Medulla oblongata (tissue), 1 donor: ENCODE data around the gene CLEC20A.
"Not testable (repeated sequence)": the region's sequence is repeated elsewhere in the genome, so short reads cannot be mapped to it uniquely, and the experiment has no call there.

Source experiments
- DNase-seq: peaks from one replicate; pipeline ENCODE4 v3.0.0-alpha.2; 2015; ENCODE audit errors: extremely low spot score

CLEC20A gene

GRCh38 chr1:178529364-178530036 is 32.7 kb upstream of the CLEC20A start:
- DNase-seq = no peak

GRCh38 chr1:178528953-178529335 is 32.2 kb upstream of the CLEC20A start:
- DNase-seq = no peak

DNA sequence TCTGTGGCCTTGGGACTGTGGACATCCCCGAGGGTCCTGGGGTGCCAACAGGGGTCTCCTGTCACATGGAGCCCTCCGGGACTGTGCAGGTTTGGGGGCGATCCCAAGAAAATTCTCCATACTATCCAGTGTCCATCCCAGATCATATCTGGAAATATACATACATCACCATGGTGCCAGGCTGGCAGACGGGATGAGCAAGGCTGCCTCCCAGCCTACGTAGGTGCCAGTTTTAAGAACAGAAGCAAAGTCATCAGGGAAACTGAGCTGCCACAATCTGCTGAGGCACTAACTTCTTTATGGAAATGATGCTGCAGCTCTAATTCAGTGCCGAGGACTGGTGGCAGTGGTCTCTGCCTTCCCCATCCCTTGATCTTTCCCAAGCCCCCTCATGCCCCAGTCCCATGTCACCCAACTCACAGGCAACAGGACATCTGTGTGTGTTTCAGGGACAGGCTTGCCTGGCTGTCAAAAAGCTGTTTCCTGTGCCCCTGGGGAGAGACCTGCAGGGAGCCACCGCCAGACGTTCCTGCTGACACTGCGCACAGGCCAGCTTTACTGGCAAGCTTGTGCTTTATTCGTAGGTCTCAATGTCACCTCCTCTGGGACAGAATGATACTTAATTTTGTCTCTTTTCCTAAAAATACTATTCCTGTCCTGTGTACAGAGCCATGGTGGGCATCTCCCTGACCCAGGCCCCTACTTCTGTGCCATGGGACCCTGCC is 31.6 kb upstream of the CLEC20A start:
- no peak for DNase-seq

DNA sequence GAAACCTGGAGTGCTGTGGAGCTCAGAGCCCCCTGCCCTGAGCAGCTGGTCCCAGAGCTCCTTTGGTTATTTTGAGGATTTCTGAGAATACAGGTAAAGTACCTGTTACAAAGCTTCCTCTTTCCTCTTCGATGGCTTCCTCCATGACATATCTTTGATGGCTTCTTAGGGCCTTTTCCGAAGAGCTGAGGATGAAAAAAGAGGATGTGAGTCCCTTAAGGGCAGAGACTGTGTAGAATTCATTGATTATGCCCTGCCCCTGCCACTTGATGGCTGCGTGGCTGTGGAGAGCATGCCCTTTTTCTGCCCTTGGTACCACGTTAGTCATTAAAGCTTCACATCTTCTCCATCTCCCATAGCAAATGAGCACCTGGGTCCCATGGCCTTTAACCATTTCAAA is 30.4 kb upstream of the CLEC20A start:
- no peak for DNase-seq

DNA sequence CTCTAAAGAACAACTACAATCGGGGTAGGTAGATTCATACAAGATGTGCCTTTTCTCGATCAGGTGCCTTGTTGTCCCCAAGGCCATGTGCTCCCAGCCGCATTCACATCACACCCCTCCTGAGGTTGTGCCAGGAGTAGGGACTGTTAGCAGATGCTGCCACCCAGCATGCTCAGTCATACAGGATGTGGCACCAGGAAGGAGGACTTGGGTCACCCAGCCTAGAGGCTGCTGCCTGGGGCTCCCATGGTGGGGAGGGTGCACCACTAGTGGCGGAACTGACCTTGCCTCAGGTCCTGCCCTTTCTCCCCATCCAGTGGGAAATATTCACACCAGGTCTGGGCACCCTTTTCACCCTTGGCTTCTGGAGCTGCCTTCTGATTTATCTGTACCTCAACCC is 24.5 kb upstream of the CLEC20A start:
- DNase-seq = no peak

GRCh38 chr1:178520803-178521202 is 24.0 kb upstream of the CLEC20A start:
- DNase-seq = no peak

DNA sequence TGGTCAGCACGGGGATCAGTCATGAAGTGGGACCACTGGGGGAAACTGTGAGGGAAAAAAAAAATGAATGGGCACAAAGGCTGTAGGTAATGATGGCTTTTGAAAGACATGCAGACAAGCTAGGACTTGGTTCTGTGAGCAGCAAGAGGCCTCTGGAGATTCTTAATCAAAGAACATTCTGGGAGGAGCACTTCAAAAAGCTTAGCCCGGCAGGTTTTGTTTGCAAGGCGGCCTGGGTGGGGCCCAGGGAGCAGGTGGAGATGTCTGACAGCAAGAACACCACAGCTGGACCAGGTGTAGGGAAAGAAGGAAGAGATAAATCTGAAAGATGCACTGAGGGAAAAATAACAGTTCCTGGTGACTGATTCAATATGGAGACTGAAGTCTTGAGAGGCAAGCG is 22.1 kb upstream of the CLEC20A start:
- DNase-seq = no peak

GRCh38 chr1:178516110-178516509 is 19.3 kb upstream of the CLEC20A start:
- no peak for DNase-seq

DNA sequence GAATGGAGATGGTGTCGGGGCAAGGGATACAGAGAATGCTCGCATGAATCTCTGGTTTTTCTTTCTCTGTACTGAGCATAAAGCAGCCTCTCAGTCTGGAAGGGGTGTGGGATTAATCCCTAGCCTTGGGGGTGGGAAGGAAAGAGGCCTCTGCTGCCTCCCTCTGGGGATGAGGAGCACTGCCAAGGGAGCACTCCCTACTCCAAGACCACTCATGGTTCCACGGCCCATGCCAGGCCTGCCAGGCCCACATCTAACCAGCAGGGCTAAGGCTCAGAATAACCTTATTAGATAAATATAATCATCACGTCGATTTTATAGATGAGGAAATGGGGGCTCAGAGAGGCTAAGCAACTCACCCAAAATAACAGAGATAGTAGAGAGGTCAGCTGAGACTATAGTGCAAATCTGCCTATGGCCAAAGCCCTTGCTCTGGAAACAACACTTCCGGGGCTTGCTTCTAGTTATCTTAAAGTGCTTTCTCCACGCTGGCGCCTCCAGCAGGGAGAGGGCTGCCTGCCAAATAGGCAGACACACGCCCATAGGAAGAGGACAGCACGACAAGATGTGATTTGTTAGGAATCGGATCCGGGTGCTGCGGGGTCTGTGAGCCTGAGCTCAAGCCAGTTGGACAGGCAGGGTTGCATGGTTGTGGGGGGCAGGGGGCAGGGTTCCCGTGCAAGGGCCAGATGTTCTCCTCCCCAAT is 16.7 kb upstream of the CLEC20A start:
- DNase-seq = no peak

DNA sequence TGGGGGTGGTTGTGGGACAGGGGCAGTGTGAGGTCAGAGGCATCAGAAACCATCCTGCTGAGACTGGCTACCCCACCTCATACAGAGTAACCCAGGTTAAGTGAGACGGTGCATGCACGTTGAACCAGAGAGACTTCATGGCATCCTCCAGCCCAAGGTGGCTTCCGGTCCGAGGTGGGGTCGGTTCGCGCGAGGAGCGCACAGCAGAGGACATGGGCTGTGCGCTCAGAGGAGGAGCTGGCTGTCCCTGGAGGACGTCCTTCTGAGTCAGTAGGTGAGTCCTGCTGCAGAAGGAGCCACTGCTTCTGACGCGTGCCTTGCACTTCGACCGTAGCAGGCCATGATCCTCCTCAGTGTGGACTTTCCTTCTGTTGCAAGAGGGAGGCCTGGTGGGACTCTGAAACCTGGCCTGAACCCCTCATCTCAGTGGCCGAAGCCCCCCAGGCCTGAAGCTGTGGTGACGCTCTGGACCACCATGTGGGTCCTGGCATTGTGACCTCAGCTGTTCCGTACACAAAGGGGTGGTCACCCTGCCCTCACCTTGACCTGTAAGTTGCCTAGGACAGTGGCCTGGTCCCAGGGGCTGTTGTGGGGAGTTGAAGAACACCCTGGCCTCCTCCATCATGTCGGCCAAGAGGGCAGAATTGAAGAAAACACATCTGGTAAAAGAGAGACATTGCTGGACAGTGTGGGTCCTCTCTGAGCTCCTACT is 16.0 kb upstream of the CLEC20A start, which contains the start of gene TEX35:
Gene TEX35, plus strand, starts transcription at position 544 of the 712 bp plus-strand sequence. Its CDS starts 80 bp downstream, at position 624.
- DNase-seq = no peak

DNA sequence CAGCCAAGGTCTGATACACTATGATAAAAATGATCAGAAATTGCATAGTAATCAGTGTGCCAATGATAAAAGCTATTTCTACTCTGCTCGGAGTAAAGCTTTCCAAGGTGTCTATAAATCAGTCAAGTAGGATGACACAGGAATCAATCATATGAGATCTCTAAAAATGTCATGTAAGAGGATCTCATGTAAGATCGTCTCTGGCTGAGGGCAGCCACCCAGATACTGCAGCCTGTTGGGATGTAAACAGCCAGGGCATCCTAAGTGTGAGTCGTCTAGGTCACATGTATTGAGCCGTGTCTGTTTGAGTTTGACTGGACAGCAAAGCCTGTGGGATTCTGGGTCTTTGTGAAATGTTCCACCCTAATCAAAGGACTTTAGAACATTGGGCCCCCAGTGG is 13.4 kb upstream of the CLEC20A start:
- DNase-seq = no peak

- DNase-seq = no peak
Observed at GRCh38 chr1:178509414-178510007, 12.7 kb upstream of the CLEC20A start.

GRCh38 chr1:178506669-178507068 is 9.9 kb upstream of the CLEC20A start:
- DNase-seq = no peak

- DNase-seq = no peak
Observed at GRCh38 chr1:178506177-178506576, 9.4 kb upstream of the CLEC20A start.

DNA sequence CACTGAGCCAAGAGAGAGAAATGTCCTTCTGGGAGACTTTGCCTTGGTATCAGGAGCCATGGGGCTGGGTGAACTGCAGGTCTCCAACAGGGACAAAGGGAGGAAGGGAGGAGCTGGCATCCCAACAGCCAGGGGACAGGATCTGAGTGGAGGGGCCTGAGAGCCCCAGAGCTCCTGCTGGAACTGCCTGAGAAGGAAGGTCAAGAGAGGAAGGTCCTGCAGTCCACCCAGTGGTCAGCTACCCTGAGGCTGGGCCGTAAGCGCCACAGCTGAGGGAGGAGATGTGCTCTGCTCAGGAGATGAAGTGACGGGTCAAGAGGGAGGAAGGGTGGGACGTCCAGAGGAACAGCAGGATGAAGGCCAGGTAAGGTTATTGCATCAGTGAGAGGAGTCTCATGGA is 7.5 kb upstream of the CLEC20A start:
- DNase-seq = no peak

- DNase-seq = no peak
Observed at GRCh38 chr1:178503849-178504248, 7.1 kb upstream of the CLEC20A start.

DNA sequence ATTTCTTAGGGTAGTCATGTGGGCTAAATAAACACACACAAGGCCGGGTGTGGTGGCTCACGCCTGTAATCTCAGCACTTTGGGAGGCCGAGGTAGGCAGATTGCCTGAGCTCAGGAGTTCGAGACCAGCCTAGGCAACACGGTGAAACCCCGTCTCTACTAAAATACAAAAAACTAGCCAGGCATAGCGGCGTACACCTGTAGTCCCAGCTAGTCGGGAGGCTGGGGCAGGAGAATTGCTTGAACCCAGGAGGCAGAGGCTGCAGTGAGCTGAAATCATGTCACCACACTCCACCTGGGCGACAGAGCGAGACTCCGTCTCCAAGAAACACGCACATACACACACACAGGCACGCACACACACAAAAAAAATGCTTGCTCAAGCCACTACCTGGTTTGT is 6.6 kb upstream of the CLEC20A start:
- not testable (repeated sequence) for DNase-seq

DNA sequence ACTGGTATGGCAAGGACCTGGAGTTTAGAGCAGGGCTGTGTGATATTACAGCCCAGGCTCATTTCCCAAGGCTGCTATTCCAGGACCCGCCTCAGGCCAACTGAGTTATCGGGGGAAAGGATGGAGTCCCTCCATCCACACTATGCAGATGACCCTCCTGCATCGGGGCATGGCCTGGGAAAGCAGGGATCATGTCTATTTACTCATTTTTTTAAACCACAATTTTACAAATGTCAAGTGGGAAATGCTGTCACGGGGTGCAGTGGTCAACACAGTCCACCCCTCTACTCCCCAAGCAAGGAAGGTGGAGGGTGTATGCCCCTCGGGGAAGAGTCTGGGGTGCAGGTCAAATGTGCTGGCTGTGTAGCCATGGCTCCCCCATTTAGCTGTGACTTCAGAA is 6.1 kb upstream of the CLEC20A start:
- DNase-seq = no peak

DNA sequence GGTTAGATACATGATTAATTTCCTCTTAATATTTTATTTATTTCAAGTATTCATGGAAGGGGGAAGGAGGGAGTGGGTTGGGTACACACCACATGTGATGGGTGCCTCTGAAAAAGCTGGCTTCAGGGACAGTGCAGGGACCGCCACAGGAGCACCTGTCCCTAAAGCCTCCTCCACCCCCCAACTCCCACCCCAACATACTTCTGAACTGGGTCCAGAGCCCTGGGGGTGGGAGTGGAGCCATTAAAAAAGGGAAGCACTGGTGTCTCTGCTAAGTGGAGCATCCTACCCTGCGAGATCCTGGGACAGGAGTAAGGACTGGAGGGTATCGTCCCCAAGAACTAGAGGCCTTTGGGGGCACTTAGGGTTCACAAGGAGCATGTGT is 5.6 kb upstream of the CLEC20A start:
- no peak for DNase-seq

DNA sequence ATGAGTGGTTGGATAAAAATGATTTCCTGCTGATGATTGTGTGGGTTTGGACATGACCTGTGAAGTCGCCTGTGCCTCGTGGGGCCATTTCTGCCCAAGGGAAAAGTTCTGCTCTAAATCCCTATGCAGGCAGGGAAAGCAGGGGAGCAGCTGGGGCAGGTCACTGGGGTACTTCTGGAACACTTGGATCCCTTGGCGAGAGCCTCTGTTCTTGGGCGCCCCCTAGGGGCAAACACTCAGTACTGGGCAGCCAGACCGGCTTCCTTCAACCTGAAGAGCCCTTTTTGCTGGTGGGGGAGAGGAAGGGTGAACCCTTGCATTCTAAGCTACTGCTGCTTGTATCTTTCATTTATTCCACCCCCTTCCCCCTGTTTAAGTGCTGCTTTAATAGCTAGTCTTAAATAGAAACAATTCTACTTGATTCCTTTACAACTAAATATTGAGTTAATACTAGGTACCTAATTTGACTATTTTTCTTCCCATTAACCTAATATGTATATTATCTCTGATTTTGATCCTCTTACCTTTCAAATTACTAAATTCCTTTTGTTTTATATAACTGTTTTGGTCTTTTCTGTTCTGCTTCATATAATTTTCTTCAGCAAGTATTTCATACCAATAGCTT is 5.1 kb upstream of the CLEC20A start:
- peak; percentile 76 for DNase-seq

DNA sequence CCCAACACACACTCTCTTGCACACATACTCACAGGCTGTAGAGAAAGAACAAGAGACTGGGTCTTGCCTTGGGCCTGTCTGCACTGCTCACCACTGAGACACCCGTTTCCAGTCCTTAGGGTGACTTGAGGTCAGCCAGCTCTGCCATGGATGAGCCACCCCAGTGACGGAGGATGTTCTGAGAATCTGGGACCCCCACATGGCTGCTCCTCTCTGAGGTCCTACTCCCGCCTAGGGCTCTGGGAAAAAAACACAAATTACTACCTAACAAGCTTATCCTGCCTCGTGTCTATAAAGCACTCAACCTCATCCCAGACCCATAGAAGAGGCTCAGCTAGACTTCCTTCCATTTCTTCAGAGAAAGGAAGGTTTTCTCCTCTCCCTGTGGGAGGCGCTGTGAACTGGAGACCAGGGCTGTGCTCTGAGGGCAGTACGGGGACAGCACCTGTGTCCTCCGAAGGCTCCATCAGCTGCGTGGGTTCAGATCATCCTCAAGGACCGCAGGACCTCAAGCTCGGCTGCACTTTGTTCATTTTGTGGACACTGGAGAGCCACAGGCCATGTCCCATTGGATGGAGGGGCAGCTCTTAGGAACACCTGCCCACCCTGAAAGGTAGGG is 4.3 kb upstream of the CLEC20A start:
- DNase-seq = no peak
